ENCODE measurements around the gene REXO4.

REXO4 gene

DNA sequence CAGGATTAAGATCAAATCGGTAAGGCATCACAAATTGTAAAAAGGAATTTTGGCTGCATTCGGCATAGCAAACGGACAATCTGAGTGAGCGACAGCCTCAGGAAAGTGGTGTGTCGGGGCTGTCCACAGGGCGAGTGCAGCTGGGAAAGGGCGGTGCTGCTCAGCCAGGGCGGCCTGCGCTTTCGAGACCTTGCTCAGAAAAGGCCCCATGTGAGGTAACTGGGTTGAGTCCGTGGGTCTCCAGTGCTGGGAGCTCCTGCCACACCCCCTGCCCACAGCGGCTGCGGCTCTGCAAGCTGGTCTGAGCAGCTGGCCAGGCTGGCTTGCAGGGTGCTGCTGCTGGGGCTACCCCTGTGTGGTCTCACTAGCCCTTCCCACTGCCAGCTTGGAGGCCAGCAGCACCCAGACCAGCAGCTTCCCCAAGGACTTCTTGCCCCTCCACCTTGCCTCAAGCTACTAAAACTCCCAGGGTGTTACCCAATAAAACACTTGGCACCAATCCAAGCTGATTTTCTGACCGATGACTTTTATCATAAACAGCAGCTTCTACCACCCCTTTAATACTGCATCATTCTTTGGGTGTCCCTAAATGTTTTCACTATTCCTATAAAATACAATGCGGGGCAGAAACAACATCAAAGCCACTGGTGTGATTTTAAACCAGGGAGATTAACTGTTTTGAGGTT is 55.3 kb downstream of the REXO4 start:
- Mint-ChIP-seq H3K27ac (peak overlapping the region; percentile 75), H3K27me3 (no peaks in the 10 kb centered on the region), H3K4me3 (no peak overlapping the region), H3K36me3 (no peaks in the 10 kb centered on the region), H3K4me1 (ENCODE audit: low read depth) (peaks cover 36% of the 10 kb centered on the region), H3K9me3 (ENCODE audit: low read depth) (no peaks in the 10 kb centered on the region)

DNA sequence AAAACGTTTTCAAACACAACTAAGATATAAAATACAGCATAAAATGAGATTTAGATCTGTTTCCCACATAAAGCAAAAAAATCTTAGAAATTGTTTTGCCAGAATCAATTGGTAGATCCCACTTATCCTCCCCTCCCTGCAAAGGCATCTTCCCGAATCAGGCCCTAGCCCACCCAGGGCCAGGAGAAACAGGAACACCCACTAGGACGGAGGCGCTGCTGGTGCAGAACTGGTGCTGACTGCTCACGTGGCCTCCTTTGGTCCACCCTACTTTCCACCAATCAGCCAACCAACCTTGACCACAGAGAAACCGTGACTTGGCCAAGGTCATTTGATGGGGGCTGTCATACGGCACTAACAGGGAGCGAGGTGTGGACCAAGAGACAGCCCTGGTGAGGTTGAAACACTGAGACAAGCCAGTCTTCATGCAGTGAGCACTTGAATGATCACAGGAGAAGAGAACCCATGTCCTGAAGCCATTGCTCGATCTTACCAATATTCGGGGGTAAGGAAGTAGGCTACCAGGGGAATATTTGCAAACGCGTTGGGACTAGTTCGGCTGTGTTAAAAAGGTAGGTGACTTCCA is 56.2 kb downstream of the REXO4 start:
- no peak overlapping the region for H3K4me3 Mint-ChIP-seq
- H3K27me3 Mint-ChIP-seq = no peaks in the 10 kb centered on the region
- H3K36me3 Mint-ChIP-seq = no peaks in the 10 kb centered on the region
- H3K4me1 Mint-ChIP-seq (ENCODE audit: low read depth) = peaks cover 38% of the 10 kb centered on the region
- no peaks in the 10 kb centered on the region for H3K9me3 Mint-ChIP-seq (ENCODE audit: low read depth)
- H3K27ac Mint-ChIP-seq = peak overlapping the region; percentile 87

DNA sequence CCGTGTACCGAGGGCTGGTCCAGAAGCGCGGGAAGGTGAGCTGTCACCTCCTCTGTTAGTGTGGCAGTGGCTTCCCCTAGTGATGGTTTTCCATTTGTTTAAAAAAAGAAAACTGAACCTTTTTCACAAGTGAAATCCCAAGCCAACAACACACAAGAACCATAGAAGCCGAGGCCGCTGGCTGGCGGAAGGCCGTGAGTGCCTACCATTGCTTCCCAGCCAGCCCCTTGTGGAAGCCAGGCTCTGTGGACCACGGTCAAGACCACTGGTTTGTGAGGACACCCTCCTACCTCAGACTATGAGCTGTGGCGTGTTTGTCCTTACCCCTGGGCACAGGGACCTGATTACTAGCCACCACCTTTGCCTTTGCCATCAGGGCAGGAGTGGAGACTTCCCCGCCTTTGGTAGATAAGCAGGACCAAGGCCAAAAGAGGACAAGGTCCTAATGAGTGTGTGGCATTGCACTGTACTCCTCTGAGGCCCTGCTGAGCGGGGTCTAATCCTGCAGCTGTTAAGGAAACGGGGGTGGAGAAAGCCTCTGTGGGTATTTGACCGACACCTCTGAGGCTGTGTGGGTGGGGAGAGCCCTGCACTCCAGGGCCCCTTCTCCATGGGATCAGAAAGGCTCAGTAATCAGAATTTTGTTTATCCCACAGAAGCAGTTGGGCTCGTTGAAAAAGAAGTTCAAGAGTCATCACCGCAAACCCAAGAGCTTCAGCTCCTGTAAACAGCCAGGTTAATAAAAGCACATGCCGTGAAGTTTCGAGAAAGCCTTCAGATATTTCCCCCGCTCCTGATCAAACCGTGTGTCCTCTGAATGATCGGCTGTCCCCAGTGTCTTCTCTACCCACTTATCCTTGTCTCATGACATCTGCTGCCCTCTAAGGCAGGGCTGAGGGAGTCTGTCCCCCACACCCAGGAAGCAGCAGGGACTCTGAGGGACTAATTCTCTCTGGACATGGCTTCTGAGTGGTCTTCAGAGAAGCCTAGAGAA is 57.1 kb downstream of the REXO4 start:
- H3K27ac Mint-ChIP-seq = peak overlapping the region; percentile 87
- H3K4me3 Mint-ChIP-seq = peak overlapping the region; percentile 27

DNA sequence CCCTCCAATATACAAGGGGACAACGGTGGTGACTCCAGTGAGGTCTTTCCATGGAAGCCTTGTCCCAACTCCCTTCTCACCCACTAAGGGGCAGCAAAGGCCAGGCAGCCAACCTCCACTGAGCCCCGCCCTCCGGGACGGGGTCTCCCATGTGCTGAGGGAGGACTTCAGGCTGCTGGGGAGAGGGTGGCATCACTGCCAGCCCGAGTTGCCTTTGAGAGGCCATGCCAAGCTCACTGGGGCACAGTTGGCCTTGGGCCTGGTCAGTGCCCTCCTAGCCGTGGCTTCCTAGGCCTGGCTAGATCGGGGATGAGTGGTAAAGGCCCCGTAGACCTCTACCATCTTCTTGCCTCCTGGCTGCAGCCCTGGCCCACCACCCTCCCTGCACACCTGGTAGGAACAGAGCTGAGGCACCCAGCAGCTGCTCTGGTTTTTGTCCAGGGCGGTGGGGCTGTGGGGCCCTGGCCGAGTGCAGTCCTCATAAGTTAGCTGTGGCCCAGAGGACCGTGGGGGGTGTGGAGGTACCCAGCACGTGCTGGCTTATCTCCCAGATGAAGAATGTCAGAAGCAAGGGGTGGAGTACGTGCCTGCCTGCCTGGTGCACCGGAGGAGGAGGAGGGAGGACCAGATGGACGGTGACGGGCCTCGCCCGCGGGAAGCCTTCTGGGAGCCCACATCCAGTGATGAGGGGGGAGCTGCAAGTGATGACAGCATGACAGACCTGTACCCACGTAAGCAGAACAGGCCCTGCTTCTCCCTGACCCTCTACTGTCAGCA is 58.2 kb downstream of the REXO4 start:
- Mint-ChIP-seq H3K27me3 (no peaks in the 10 kb centered on the region), H3K9me3 (ENCODE audit: low read depth) (no peaks in the 10 kb centered on the region), H3K4me1 (ENCODE audit: low read depth) (peaks cover 38% of the 10 kb centered on the region), H3K36me3 (no peaks in the 10 kb centered on the region), H3K4me3 (peak overlapping the region; percentile 42), H3K27ac (no peak overlapping the region)

More for the DNA sequence above, 57.1 kb downstream of the REXO4 start:
- no peaks in the 10 kb centered on the region for H3K27me3 Mint-ChIP-seq
- H3K36me3 Mint-ChIP-seq = no peaks in the 10 kb centered on the region
- H3K4me1 Mint-ChIP-seq (ENCODE audit: low read depth) = peaks cover 33% of the 10 kb centered on the region
- no peaks in the 10 kb centered on the region for H3K9me3 Mint-ChIP-seq (ENCODE audit: low read depth)

DNA sequence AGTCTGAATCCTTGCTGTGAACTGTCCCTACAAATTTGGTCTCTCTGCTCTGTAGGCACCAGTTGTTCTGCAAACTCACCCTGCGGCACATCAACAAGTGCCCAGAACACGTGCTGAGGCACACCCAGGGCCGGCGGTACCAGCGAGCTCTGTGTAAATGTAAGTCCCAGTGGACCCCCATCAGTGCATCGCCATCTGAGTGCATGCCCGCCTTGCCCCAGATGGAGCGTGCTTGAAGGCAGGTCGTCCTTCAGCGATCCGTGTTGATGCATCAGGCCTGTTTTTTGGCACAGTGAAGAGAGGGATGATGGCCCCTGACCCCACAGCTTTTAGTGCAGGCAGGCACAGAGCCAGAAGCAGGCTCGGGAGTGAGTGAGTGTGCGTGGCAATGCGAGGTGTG is 60.2 kb downstream of the REXO4 start:
- Mint-ChIP-seq H3K4me3 (peak overlapping the region; percentile 81), H3K27ac (peak overlapping the region; percentile 80), H3K9me3 (ENCODE audit: low read depth) (no peaks in the 10 kb centered on the region), H3K36me3 (no peaks in the 10 kb centered on the region), H3K4me1 (ENCODE audit: low read depth) (peaks cover 44% of the 10 kb centered on the region), H3K27me3 (no peaks in the 10 kb centered on the region)

DNA sequence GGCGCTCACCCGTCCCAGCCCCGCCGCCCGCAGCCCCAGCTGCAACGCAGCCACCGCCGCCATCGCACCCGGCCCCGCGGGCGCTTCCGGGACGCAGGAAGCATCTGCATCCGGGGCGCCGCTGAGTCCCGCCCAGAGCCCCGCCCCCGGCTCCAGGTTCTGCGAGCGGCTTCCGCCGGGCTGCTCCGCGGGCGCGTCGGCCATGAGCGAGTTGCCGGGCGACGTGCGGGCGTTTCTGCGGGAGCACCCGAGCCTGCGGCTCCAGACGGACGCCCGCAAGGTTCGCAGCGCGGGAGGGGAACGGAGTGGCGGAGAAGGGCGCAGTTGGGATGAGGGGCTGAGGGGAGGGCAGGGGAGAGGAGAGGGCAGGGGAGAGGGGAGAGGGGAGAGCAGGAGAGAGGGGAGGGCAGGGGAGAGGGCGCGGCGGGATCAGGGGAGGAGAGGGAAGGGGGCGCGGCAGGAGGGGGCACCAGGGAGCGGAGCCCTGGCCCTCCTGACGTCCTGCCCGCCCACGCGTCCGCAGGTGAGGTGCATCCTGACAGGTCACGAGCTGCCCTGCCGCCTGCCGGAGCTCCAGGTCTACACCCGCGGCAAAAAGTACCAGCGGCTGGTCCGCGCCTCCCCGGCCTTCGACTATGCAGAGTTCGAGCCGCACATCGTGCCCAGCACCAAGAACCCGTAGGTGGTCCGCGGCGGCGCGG is 61.3 kb downstream of the REXO4 start, which contains the start of the genes SURF1 and SURF2:
Gene SURF1, minus strand, starts transcription at position 97 of the 701 bp plus-strand sequence. Its CDS starts 34 bp downstream, at position 63.
Gene SURF2, plus strand, starts transcription at position 160 of the 701 bp plus-strand sequence. Its CDS starts 43 bp downstream, at position 203.
- H3K27ac Mint-ChIP-seq = peak within 1 kb of the TSS; percentile 82
- no peaks in the 10 kb centered on the region for H3K27me3 Mint-ChIP-seq
- H3K4me3 Mint-ChIP-seq = peak within 1 kb of the TSS; percentile 90
- peaks cover 46% of the 10 kb centered on the region for H3K4me1 Mint-ChIP-seq (ENCODE audit: low read depth)
- H3K36me3 Mint-ChIP-seq = no peaks in the 10 kb centered on the region
- H3K9me3 Mint-ChIP-seq (ENCODE audit: low read depth) = no peaks in the 10 kb centered on the region

Measured in activated naive CD8-positive, alpha-beta T cell (primary cell).